Hematopoietic multipotent progenitor cell treated with erythropoietin and hydrocortisone succinate and interleukin-3 and kit ligand, for 8 days (in vitro differentiated cells): ENCODE results near the gene MED13L.
"Not testable (repeated sequence)": the region's sequence is repeated elsewhere in the genome, so short reads cannot be mapped to it uniquely, and the experiment has no call there.

Experiments
- DNase-seq: peaks from one replicate; pipeline ENCODE4 v3.0.0-alpha.2; 2015

Gene MED13L

GRCh38 chr12:116303066-116303465, 25.6 kb upstream of the MED13L start:
- DNase-seq, result no peak

- no peak for DNase-seq
Measured at GRCh38 chr12:116302166-116303058, 24.9 kb upstream of the MED13L start.

- DNase-seq, result no peak
Measured at GRCh38 chr12:116301621-116302020, 24.1 kb upstream of the MED13L start.

- DNase-seq, result no peak
Measured at GRCh38 chr12:116299665-116300328, 22.3 kb upstream of the MED13L start.

GRCh38 chr12:116299064-116299463, 21.6 kb upstream of the MED13L start:
- DNase-seq, result no peak

GRCh38 chr12:116298578-116298977, 21.1 kb upstream of the MED13L start:
- DNase-seq, result no peak

- DNase-seq, result no peak
Measured at GRCh38 chr12:116297224-116297834, 19.8 kb upstream of the MED13L start.

GRCh38 chr12:116295327-116296263, 18.1 kb upstream of the MED13L start:
- DNase-seq, result no peak

- no peak for DNase-seq
Measured at GRCh38 chr12:116294454-116295165, 17.1 kb upstream of the MED13L start.

GRCh38 chr12:116293687-116294453, 16.4 kb upstream of the MED13L start:
- DNase-seq, result no peak

GRCh38 chr12:116291218-116291617, 13.7 kb upstream of the MED13L start:
- no peak for DNase-seq

GRCh38 chr12:116288735-116289134, 11.2 kb upstream of the MED13L start:
- DNase-seq, result no peak

GRCh38 chr12:116287842-116288301, 10.4 kb upstream of the MED13L start:
- no peak for DNase-seq

- peak; percentile 30 for DNase-seq
Measured at GRCh38 chr12:116284396-116284795, 6.9 kb upstream of the MED13L start.

- DNase-seq, result not testable (repeated sequence)
Measured at GRCh38 chr12:116283881-116284280, 6.4 kb upstream of the MED13L start.

- peak; percentile 15 for DNase-seq
Measured at GRCh38 chr12:116282371-116283286, 5.1 kb upstream of the MED13L start.

- DNase-seq, result peak; percentile 43
Measured at GRCh38 chr12:116280595-116281290, 3.2 kb upstream of the MED13L start.

GRCh38 chr12:116278667-116279066, 1.2 kb upstream of the MED13L start:
- no peak for DNase-seq

- no peak for DNase-seq
Measured at GRCh38 chr12:116278279-116278626, 760 bp upstream of the MED13L start.
